Stimulated activated CD4-positive, alpha-beta T cell treated with anti-CD3 and anti-CD28 coated beads, Interleukin-4, amount 100 ng/mL, for 48 hours (primary cell): ENCODE data around the gene LRRC3B.

Experiments
- DNase-seq, 2 donors: peaks; one replicate each; pipeline ENCODE4 v3.0.0-alpha.2; 2020; ENCODE audit warnings: low read depth in 2 of 2

Gene LRRC3B

DNA sequence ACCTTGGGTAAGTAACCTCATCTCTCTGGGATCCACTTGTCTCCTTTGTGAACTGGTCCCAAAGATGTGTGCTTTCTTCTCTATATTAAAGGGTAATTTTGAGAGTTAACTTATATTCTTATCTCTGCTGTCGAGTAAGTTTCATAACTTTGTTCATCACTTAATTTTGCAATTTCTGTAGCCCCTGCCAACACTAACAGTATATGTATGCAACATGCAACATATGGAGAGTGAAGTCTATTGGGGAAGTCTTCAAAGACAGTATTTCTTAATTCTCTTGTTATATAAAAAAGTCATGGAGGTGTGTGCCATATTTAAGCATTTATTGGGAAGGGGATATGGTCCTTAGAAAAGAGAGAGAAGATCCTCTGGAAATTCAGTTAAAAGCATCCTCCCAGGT is 85.9 kb downstream of the LRRC3B start:
- no peak for DNase-seq

DNA sequence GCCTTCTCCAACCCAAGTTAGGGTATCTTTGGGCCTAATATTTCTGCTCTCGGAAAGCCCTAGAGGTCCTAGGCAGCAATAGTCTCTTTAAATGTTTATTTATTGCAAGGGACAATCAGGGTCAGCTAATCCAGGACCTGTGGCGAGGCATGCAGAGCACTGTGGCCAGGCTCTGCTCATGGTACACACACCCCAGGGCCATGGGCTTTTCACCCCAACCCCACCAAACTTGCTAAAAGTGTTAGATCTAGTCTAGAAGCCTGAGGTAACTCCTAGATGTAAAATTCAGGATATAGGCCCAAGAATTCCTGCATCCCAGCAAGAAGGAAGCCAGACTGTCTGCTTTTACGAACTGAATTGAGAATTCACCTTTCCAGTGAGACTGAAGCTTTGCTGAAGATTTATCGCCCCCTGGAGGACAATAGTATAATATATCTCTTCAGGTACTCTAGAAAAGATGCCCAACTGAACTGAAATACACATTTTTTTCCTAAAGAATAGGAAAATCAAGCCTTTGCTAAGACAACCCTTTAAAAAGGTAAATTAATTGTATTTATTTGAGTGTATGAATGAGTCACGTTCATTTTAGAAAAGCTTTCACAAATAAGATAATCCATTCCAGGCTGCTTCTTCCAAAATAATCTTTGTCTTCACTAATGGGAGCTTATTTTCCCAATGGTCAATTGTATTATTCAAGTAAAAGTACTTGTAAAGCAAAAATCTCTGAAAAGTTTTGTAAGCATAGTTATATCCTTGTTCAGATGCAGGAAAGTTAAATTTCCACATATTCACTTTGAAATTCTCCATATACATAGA is 89.8 kb downstream of the LRRC3B start:
- no peak for DNase-seq

DNA sequence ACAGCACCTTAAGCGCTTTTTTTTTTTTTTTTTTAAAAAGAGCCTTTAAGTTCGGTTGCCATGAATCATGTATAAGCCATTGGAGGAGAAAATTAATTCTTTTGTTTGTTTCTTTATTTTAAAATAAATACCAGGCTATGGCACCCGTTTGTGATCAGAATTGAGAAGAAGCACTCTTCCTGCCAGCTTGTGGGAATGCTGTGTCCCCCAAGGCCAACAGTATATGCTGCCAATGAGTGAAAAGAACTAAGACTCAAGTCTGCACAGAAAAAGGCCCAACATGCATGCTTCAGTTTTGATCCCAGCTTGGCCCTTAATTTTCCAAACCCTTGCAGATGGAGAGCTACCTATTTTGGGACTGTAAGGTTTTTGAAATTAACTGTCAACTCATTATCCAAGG is 90.5 kb downstream of the LRRC3B start:
- no peak for DNase-seq

DNA sequence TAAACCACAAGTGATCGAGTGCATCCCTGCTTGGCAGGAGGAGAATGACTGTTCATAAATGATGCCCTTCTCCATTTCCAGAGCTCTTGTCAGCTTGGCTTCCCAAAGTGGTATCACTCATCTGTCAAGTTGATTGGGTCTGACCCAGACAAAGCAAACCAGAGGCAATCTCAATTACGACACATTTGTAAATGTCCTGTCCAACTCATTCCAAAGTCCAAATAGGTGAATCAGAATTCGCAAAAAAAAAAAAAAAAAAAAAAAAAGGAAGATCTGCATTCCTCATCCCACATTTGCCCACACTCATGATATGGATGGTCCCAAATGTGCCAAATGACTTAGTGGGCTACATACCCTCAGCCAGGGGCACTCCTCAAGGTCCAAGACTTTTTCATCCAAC is 91.9 kb downstream of the LRRC3B start:
- no peak for DNase-seq

DNA sequence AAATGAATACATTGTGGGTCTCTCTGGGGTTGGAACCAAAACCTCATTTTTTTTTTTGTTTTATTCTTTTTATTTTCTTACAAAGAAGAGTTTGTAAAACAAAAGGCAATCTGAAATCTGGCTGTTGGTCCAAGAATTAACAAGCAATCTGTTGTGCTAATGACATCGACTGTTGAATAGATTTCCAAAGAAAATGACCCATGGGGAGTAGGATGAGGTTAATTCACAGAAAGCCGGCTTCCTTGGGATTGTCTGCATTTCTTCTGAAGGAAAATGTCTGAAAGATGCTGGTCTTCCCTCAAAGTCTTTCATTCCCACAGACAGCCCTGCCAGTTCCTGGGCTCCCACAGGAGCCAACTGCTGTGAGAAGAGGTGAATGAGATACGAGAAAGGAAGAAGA is 92.9 kb downstream of the LRRC3B start:
- DNase-seq = no peak

DNA sequence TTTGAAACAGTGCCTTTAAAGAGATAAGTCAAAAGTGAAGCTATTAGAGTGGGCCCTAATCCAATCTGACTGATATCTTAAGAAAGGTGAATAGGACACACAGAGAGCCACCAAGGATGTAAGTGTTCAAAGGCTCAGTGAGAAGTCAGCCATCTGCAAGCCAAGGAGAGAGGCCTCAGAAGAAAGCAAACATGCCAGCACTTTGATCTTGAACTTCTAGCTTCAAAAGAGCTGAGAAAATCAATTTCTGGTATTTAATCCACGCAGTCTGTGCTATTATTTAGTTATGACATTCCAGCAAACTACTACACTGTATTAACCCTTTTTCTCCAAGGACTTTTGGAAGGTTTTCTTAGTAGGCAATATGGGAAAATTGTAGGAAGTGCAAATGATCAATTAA is 95.7 kb downstream of the LRRC3B start:
- DNase-seq = no peak

DNA sequence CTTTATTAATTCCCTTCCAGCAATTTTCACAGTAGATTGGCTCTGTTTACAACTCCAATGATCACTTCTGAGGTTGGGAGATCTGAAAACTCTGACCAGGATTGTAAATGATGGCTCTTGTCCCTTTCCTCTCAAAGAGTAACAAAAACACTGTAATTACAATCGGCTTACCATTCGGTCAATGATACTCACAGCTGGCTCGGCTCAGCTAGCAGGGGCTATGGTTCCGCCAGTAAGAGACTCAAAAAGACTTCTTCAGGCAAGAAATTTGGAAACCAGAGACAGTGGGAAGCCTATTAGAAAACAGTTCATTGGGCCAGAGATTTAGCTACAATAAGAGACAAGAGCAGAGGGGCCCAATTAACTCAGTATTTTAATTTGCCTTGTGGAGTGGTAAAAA is 96.6 kb downstream of the LRRC3B start:
- DNase-seq = no peak

DNA sequence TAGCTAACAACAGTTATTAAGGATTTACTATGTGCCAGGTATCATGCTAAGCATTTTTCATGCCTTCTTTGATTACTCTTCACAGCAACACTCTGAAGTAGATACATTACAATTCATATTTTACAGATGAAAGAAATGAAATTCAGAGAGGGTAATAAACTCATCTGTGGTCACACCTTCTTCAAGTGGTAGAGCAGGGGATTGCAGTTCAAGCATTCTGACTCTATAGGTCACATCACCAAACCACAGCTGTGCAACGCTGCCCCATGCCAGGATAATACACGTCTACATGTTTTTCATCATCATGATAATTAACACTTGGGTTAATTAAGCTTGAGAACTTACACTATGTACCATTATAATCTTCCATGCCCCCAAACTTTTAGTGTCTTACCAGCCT is 98.5 kb downstream of the LRRC3B start:
- DNase-seq = no peak

DNA sequence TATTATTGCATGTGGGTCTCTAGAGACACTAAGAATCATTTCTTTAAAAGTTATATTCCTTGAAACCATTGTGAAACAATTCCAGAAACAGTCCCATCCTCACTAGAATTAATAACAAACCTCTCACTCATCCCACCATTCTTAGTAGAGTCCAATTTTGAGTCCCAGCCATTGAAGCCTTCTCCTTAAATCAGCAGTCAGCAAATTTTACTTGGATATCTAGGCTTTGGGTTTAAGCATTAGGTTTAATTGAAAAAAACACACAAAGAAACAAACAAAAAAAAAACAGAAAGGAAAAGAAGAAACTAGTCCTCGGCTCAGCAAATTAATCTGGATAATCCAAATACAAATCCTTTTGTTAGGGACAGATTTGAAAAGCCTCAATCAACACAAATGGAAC is 109.3 kb downstream of the LRRC3B start:
- no peak for DNase-seq

DNA sequence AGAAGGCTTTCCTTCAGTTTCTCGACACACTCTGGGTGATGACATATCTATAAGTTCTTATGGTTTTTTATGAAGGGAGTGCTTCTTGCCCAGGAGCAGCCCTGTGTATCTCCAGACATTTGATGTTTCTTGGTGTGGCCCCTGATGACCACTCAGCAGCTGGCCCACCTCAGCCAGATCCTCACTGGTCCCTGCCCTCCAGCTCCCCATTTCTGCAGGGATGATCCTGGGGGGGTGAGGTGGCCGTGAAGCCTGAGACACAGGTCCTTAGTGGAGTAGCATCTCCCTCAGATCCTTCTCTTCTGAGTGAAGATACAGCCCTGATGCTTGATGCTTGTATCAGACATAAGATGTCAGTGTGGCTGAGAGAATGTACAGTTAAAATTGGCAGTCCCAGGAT is 127.7 kb downstream of the LRRC3B start:
- DNase-seq = no peak

DNA sequence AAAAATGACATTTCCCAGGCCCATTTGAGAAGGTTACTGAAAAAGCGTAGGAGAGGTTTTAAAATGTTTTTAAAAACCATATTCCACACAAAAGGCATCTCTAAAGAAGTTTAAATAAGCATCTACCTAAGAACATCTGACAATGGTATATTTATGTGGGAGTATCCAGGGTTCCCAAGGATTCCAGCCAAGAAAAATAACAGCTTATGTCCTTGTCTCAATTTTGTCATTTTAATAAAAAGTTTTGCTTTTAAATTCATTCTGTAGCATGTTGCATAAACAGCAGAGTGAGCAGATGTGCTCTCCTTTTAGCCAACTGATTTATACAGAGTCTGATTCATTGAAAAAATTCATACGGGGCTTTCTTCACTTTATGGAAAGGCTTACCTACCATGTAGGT is 129.9 kb downstream of the LRRC3B start:
- DNase-seq = no peak

DNA sequence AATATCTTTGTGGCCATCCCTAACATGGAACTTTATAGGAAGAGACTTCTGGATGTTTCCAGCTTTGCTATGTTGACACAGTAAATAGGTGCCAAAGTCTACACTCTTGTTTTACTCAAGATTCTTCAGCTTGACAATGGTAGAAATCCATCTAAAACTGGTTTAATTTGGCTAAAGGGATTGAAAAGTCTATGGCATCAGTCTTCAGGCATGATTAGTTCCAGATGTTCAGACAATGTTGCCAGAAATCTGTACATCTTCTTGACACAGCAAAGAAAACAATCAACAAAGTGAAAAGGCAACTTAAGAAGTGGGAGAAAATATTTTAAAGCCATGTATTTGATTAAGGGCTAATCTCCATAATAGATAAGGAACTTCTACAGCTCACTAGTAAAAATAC is 130.5 kb downstream of the LRRC3B start:
- no peak for DNase-seq

DNA sequence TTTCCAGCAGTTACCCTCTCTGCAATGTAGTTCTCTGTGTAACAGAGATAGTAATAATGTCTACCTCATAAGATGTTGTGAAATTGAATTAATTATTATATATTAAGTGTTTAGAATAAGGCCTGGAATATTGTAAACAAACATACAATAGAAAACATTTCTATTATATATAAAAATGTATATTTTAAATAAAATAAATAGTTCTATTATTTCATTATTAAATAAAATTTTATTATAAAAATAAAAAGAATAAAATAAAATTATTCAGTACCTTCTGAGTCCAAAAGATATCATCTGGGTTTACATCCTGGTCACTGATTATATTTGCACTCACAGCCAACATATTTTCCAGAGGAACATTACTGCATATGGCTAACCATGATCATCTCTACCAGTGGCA is 135.4 kb downstream of the LRRC3B start:
- DNase-seq = no peak
